Lung (tissue), 12 donors: Measurements from ENCODE around the gene SMARCA2. TPM values are rescaled to one million over a fixed set of nuclear protein-coding genes. Genes with fewer than 3 reads are reported as not detected.

Experiments used
- ATAC-seq: fragments of 200-7000 bp; cut with Tn5 transposase; one replicate; pipeline ENCODE4 v1.9.1; 2020; ENCODE audit warnings: moderate number of reproducible peaks; ENCODE audit not compliant: insufficient read depth, low FRiP score
- DNase-seq, 3 donors: peaks; one replicate each; pipeline ENCODE4 v3.0.0-alpha.2; 2013 to 2017
- H3K27ac ChIP-seq, 2 donors: one replicate each; pipeline ENCODE4 v1.5.1; 2013; ENCODE audit warnings: mild to moderate bottlenecking in 2 of 2, moderate library complexity in 2 of 2, control low read depth in 1 of 2, inconsistent platforms in 1 of 2, low read depth in 1 of 2, low read length in 1 of 2
- H3K27me3 ChIP-seq, 3 donors: one replicate each; pipeline ENCODE4 v1.5.1; 2013; ENCODE audit warnings: low read length in 2 of 3; ENCODE audit not compliant: control insufficient read depth in 3 of 3, insufficient read depth in 3 of 3
- H3K36me3 ChIP-seq, 4 donors: one replicate each; pipeline ENCODE4 v1.5.1; 2013; ENCODE audit warnings: low read length in 4 of 4, mild to moderate bottlenecking in 1 of 4, moderate library complexity in 1 of 4; ENCODE audit not compliant: control insufficient read depth in 4 of 4, insufficient read depth in 4 of 4
- H3K4me1 ChIP-seq, 5 donors: one replicate each; pipeline ENCODE4 v1.5.1; 2013; ENCODE audit warnings: low read length in 5 of 5, mild to moderate bottlenecking in 2 of 5, moderate library complexity in 1 of 5; ENCODE audit not compliant: control insufficient read depth in 5 of 5, insufficient read depth in 5 of 5
- H3K4me3 ChIP-seq: one replicate; pipeline ENCODE4 v1.5.1; 2013; ENCODE audit warnings: mild to moderate bottlenecking, control low read depth, moderate library complexity
- H3K9ac ChIP-seq, 2 donors: one replicate each; pipeline ENCODE4 v1.5.1; 2013; ENCODE audit warnings: low read length in 2 of 2, control low read depth in 1 of 2; ENCODE audit not compliant: insufficient read depth in 1 of 2
- H3K9me3 ChIP-seq, 4 donors: one replicate each; pipeline ENCODE4 v1.5.1; 2013; ENCODE audit warnings: low read length in 3 of 4, mild to moderate bottlenecking in 1 of 4, moderate library complexity in 1 of 4; ENCODE audit not compliant: control insufficient read depth in 4 of 4, insufficient read depth in 3 of 4
- CTCF ChIP-seq: IDR thresholded peaks from 2 replicates; pipeline ENCODE4 v1.5.1; 2012; ENCODE audit warnings: mild to moderate bottlenecking; ENCODE audit errors: control extremely low read depth, extremely low read depth
- WGBS, 2 donors: extraction: QIAGEN DNeasy Blood & Tissue Kit; methylation state at CpG; one replicate each; pipeline ENCODE4 v1.1.7; 2013; 5-methylcytosine and 5-hydroxymethylcytosine counted together
- polyA plus RNA-seq, 2 donors: library from polyadenylated mRNA; stranded (reverse); fragments of 200-250 nt; gene quantifications; one replicate each; pipeline ENCODE4 v1.2.1, GENCODE V29; 2013
- total RNA-seq, 2 donors: library from RNA; depleted of rRNA in 1 of 2; stranded (reverse); fragments of >200 nt in 1 of 2; gene quantifications; one replicate each; pipeline ENCODE4 v1.2.1, GENCODE V29; 2014 to 2021
- donor health status: control.
- donor health status: control.
- donor health status: Bipolar disorder and iron deficiency.
- donor health status: healthy.
- donor health status: DM: yes; HTN: yes; CAD: no.

SMARCA2 gene
- total and polyA plus RNA-seq, 4 donors: 30.0 to 196 (median 80.2) TPM

- no peak for TF ChIP-seq CTCF
- peak overlapping the region; percentile 50 to 87 for H3K9ac ChIP-seq
- no peaks in the 10 kb centered on the region for H3K36me3 ChIP-seq
- no peaks in the 10 kb centered on the region for H3K9me3 ChIP-seq
- no peaks in the 10 kb centered on the region for H3K27me3 ChIP-seq
- H3K4me3 ChIP-seq: peak overlapping the region; percentile 89
- H3K27ac ChIP-seq: peak overlapping the region; percentile 95 to 97
- ATAC-seq (peak; percentile 34), DNase-seq (peak; percentile 83 to 90 (median 84))
- H3K4me1 ChIP-seq: peaks cover under 1 to 34% (median 10%) of the 10 kb centered on the region in 5 donors
- 0% methylated on average over 66 to 85 of the region's 85 CpGs for WGBS, 2 donors
These were observed 1.5 kb downstream of the SMARCA2 start for GRCh38 chr9:2016408-2017330.

DNA sequence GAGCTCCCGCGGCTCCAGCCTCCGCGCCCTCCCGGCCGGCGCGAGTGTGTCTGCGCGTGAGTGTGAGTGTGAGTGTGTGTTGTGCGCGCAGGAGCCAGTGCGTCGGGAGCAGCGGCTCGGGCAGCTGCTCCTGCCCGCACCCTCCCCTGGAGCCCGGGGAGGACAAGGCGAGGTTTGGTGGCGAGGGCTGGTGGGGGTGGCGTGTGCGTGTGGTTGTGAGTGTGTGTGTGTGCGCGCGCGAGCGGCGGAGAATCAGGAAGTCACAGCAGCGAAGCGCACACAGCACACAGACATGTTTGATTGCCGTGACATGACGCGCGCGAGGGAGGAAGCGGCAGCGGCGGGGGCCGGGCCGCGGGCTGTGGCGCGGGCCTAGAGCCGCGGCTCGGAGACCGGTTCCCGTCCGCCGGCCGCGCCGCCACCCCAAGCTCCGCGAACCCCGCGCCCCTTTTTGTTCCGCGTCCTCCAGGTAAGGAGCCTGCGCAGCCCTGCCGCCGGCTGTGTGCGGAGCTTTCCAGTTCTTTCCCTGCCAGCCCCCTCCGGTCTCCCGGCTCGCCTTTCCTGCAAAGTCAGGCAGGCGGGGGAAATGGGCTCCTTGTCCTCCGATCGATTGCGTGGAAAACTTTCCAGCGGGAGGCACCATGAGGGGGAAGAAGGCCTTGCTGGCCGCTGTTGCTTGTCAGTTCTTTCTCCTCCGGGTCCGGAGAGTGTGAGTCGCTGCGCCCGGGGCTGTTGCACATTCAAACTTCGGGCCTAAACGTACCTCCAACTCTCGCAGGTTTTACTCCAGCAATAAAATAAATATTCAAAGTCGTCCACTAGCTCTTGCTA lies 2.4 kb downstream of the SMARCA2 start:
- H3K4me1 ChIP-seq: peaks cover 3 to 38% (median 13%) of the 10 kb centered on the region in 5 donors
- DNase-seq (peak; percentile 80 to 87 (median 84)), ATAC-seq (peak; percentile 55)
- WGBS, 2 donors: 0% methylated on average over 52 to 81 of the region's 81 CpGs
- H3K9ac ChIP-seq: peak overlapping the region; percentile 50 to 87
- H3K27me3 ChIP-seq: no peaks in the 10 kb centered on the region
- peak overlapping the region; percentile 89 for H3K4me3 ChIP-seq
- H3K27ac ChIP-seq: peak overlapping the region; percentile 95 to 97
- no peaks in the 10 kb centered on the region for H3K36me3 ChIP-seq
- no peak for TF ChIP-seq CTCF
- H3K9me3 ChIP-seq: no peaks in the 10 kb centered on the region

DNA sequence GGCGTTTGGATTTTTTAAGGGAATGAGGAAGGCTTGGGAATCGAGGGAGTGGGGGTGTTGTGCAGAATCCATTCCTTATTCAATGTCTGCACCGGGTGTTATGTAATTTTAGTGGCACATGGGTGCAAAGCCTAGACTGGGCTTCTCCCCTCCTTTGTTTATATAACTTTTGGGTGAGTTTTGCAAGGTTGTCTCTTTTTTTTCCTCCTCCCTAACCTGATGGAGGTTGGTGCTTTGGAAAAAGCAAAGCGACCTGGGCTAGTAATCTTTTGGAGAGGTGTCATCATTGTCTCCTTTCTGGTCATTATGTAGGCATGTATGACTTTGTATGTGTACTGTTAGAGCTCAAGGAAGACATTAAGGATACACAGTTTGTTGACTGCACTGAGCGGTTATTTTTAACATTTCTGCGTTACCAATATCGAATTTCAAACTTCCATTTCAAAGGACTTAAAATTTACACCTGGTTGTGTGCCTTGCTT lies 3.1 kb downstream of the SMARCA2 start:
- Histone ChIP-seq H3K9me3 (no peaks in the 10 kb centered on the region), H3K4me1 (peaks cover 5 to 45% (median 16%) of the 10 kb centered on the region in 5 donors), H3K36me3 (no peaks in the 10 kb centered on the region), H3K9ac (peak overlapping the region in 1 of 2 donors; percentile 87), H3K27ac (peak overlapping the region; percentile 95 to 97), H3K4me3 (peak overlapping the region; percentile 89), H3K27me3 (no peaks in the 10 kb centered on the region)
- no peak for DNase-seq
- no peak for ATAC-seq
- 6 to 7% methylated on average over 7 of the region's 7 CpGs for WGBS, 2 donors
- no peak for TF ChIP-seq CTCF
